LNCaP clone FGC (cell line): ENCODE results near the gene ITGA5.
A peak's percentile ranks its signal among the peaks of the same experiment; 100 is the strongest.

Experiments used
- DNase-seq: peaks from one replicate; pipeline ENCODE4 v3.0.0-alpha.2; 2011; ENCODE audit warnings: low read depth
- H3K4me3 ChIP-seq: 2 replicates; pipeline ENCODE4 v1.5.1; 2011; ENCODE audit warnings: mild to moderate bottlenecking, low read depth, low read length, control low read depth
- CTCF ChIP-seq: IDR thresholded peaks from 2 replicates; pipeline ENCODE4 v1.5.1; 2012; ENCODE audit warnings: mild to moderate bottlenecking; ENCODE audit not compliant: control insufficient read depth, insufficient read depth; ENCODE audit errors: extremely low read depth

ITGA5 gene

GRCh38 chr12:54411391-54412241 lies 7.5 kb downstream of the ITGA5 start:
- TF ChIP-seq CTCF, result no peak
- DNase-seq, result no peak
- no peak overlapping the region for H3K4me3 ChIP-seq

- TF ChIP-seq CTCF, result no peak
- no peak overlapping the region for H3K4me3 ChIP-seq
- DNase-seq, result no peak
Observed at GRCh38 chr12:54409267-54409666, 9.8 kb downstream of the ITGA5 start.

DNA sequence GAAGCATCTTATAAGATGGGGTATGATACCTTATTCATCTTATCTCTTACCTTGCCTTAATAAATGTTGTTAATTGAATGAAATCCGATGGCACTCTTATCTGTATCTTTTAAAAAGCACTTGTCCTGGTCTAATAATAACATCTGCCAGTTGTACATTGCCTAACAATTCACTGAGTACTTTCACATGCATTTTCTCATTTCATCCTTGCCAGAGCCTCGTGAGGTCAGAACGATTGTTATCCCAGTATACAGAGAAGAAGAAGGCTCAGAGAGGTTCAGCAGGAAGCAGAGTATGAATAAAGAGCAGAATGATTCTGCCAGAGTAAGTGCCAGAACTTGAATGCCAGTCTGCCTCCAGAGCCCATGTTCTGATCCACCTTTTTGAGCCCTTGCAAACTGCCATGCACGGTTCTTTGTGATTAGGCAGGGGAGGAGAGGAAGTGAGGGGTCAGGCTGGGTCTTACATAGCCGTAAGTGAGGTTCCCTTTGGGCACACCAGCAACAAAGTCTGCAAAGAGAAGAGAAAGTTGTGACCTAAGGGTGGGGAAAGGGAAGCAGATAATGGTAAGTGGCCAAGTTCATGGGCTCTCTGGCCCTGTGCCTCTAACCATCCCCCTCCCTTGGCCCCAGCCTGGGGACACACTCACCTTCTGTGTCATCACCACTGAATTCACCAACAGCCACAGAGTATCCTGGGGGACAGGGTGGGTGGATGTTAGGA lies 11.7 kb downstream of the ITGA5 start:
- H3K4me3 ChIP-seq, result no peak overlapping the region
- no peak for TF ChIP-seq CTCF
- DNase-seq, result no peak

GRCh38 chr12:54405573-54405972 lies 13.5 kb downstream of the ITGA5 start:
- TF ChIP-seq CTCF, result no peak
- H3K4me3 ChIP-seq, result no peak overlapping the region

GRCh38 chr12:54405106-54405505 lies 14.0 kb downstream of the ITGA5 start:
- H3K4me3 ChIP-seq, result no peak overlapping the region
- TF ChIP-seq CTCF, result no peak
- no peak for DNase-seq

More at GRCh38 chr12:54405573-54405972, 13.5 kb downstream of the ITGA5 start:
- DNase-seq, result no peak

GRCh38 chr12:54404061-54405004 lies 14.7 kb downstream of the ITGA5 start:
- DNase-seq, result no peak
- TF ChIP-seq CTCF, result peak; percentile 83
- H3K4me3 ChIP-seq, result no peak overlapping the region
